ENCODE data around the gene ADAD2.

The ADAD2 gene

DNA sequence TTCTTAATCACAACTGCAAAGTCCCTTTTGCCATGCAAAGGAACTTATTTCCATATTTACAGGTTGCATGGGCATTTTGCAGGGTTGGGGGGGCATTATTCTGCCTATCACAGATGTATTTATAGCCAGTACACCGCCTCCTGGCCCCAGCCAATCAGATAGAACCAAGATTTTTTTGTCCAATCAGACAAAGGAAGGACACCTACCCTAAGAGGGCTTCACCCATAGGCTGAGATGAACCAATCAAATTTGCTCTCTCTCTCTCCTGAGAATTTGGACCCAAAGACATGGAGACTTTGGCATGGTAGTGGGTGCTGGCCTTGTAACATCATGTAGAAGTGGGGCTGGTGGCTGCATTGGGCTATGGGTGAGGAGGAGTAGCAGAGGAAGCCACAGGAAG, 52.8 kb downstream of the ADAD2 start:
- no peaks in the 10 kb centered on the region for H3K9me3 ChIP-seq (ENCODE audit: insufficient read depth, low read depth, low read length)
- no peak overlapping the region for H3K4me2 ChIP-seq (ENCODE audit: low read length)
- H3K4me3 ChIP-seq (ENCODE audit: low read depth, low read length) = no peak overlapping the region
- no peak overlapping the region for H3K18ac ChIP-seq (ENCODE audit: low read length)
- H3K4me1 ChIP-seq (ENCODE audit: control insufficient read depth in 1 of 2, insufficient read depth in 2 of 2, low read length in 2 of 2) = peaks cover 0 to 4% of the 10 kb centered on the region in 2 experiments
- H3K14ac ChIP-seq (ENCODE audit: low read length) = no peak overlapping the region
- no CpG with 5 or more reads among the region's 1 CpG for WGBS (ENCODE audit: extremely low coverage, insufficient coverage, insufficient read length)
- DNase-seq = no peak
- H3K4ac ChIP-seq (ENCODE audit: low read depth, low read length) = no peak overlapping the region
- H2AFZ ChIP-seq (ENCODE audit: insufficient read depth, low read length, poor library complexity) = no peak overlapping the region
- H4K8ac ChIP-seq (ENCODE audit: low read depth, low read length) = no peak overlapping the region
- no peak overlapping the region for H2AK5ac ChIP-seq (ENCODE audit: low read length)
- no peaks in the 10 kb centered on the region for H3K79me2 ChIP-seq (ENCODE audit: control insufficient read depth, insufficient read depth, low read length, poor library complexity)
- no peak overlapping the region for H3K23ac ChIP-seq (ENCODE audit: low read length)
- H3K9ac ChIP-seq (ENCODE audit: low read length) = no peak overlapping the region
- H3K27me3 ChIP-seq (ENCODE audit: insufficient read depth, low read length) = no peaks in the 10 kb centered on the region
- H2BK120ac ChIP-seq (ENCODE audit: insufficient read depth, low read length, poor library complexity) = no peak overlapping the region
- no peak overlapping the region for H3K27ac ChIP-seq (ENCODE audit: low read depth, low read length)
- no peak overlapping the region for H4K91ac ChIP-seq (ENCODE audit: low read depth, low read length)
- no peak overlapping the region for H2BK12ac ChIP-seq (ENCODE audit: low read length)
- H3K36me3 ChIP-seq (ENCODE audit: control insufficient read depth in 1 of 2, insufficient read depth in 2 of 2, low read length in 2 of 2) = no peaks in the 10 kb centered on the region
- H4K12ac ChIP-seq (ENCODE audit: low read depth, low read length) = no peak overlapping the region
- no peak overlapping the region for H2BK5ac ChIP-seq (ENCODE audit: low read depth, low read length, poor library complexity)
- H3K79me1 ChIP-seq (ENCODE audit: low read length) = no peaks in the 10 kb centered on the region

- no peaks in the 10 kb centered on the region for H3K9me3 ChIP-seq (ENCODE audit: insufficient read depth, low read depth, low read length)
- no peaks in the 10 kb centered on the region for H3K79me2 ChIP-seq (ENCODE audit: control insufficient read depth, insufficient read depth, low read length, poor library complexity)
- no peak overlapping the region for H4K8ac ChIP-seq (ENCODE audit: low read depth, low read length)
- no peaks in the 10 kb centered on the region for H3K79me1 ChIP-seq (ENCODE audit: low read length)
- H2AFZ ChIP-seq (ENCODE audit: insufficient read depth, low read length, poor library complexity) = no peak overlapping the region
- no peak overlapping the region for H3K4ac ChIP-seq (ENCODE audit: low read depth, low read length)
- no peaks in the 10 kb centered on the region for H3K27me3 ChIP-seq (ENCODE audit: insufficient read depth, low read length)
- no peaks in the 10 kb centered on the region for H3K36me3 ChIP-seq (ENCODE audit: control insufficient read depth in 1 of 2, insufficient read depth in 2 of 2, low read length in 2 of 2)
- H2BK120ac ChIP-seq (ENCODE audit: insufficient read depth, low read length, poor library complexity) = no peak overlapping the region
- no peak overlapping the region for H3K18ac ChIP-seq (ENCODE audit: low read length)
- H2BK12ac ChIP-seq (ENCODE audit: low read length) = no peak overlapping the region
- no peak overlapping the region for H3K23ac ChIP-seq (ENCODE audit: low read length)
- H3K9ac ChIP-seq (ENCODE audit: low read length) = no peak overlapping the region
- H3K27ac ChIP-seq (ENCODE audit: low read depth, low read length) = no peak overlapping the region
- no peak for DNase-seq
- no CpG with 5 or more reads among the region's 2 CpGs for WGBS (ENCODE audit: extremely low coverage, insufficient coverage, insufficient read length)
- H4K12ac ChIP-seq (ENCODE audit: low read depth, low read length) = no peak overlapping the region
- H3K14ac ChIP-seq (ENCODE audit: low read length) = no peak overlapping the region
- H3K4me2 ChIP-seq (ENCODE audit: low read length) = no peak overlapping the region
- H2AK5ac ChIP-seq (ENCODE audit: low read length) = no peak overlapping the region
- H4K91ac ChIP-seq (ENCODE audit: low read depth, low read length) = no peak overlapping the region
- no peak overlapping the region for H3K4me3 ChIP-seq (ENCODE audit: low read depth, low read length)
- H2BK5ac ChIP-seq (ENCODE audit: low read depth, low read length, poor library complexity) = no peak overlapping the region
- peaks cover 0 to 4% of the 10 kb centered on the region in 2 experiments for H3K4me1 ChIP-seq (ENCODE audit: control insufficient read depth in 1 of 2, insufficient read depth in 2 of 2, low read length in 2 of 2)
Measured at GRCh38 chr16:84244728-84245127, 53.8 kb downstream of the ADAD2 start.

- Histone ChIP-seq H3K4me3 (ENCODE audit: low read depth, low read length) (no peak overlapping the region), H3K79me1 (ENCODE audit: low read length) (no peaks in the 10 kb centered on the region), H3K27me3 (ENCODE audit: insufficient read depth, low read length) (no peaks in the 10 kb centered on the region), H2AK5ac (ENCODE audit: low read length) (no peak overlapping the region), H4K91ac (ENCODE audit: low read depth, low read length) (no peak overlapping the region), H3K14ac (ENCODE audit: low read length) (no peak overlapping the region), H3K4me1 (ENCODE audit: control insufficient read depth in 1 of 2, insufficient read depth in 2 of 2, low read length in 2 of 2) (peaks cover 0 to 4% of the 10 kb centered on the region in 2 experiments), H3K36me3 (ENCODE audit: control insufficient read depth in 1 of 2, insufficient read depth in 2 of 2, low read length in 2 of 2) (no peaks in the 10 kb centered on the region), H3K23ac (ENCODE audit: low read length) (no peak overlapping the region), H3K9ac (ENCODE audit: low read length) (no peak overlapping the region), H2BK120ac (ENCODE audit: insufficient read depth, low read length, poor library complexity) (no peak overlapping the region), H4K8ac (ENCODE audit: low read depth, low read length) (no peak overlapping the region), H3K4ac (ENCODE audit: low read depth, low read length) (no peak overlapping the region), H3K4me2 (ENCODE audit: low read length) (no peak overlapping the region), H2AFZ (ENCODE audit: insufficient read depth, low read length, poor library complexity) (no peak overlapping the region), H3K9me3 (ENCODE audit: insufficient read depth, low read depth, low read length) (no peaks in the 10 kb centered on the region), H3K18ac (ENCODE audit: low read length) (no peak overlapping the region), H2BK12ac (ENCODE audit: low read length) (no peak overlapping the region), H4K12ac (ENCODE audit: low read depth, low read length) (no peak overlapping the region), H3K79me2 (ENCODE audit: control insufficient read depth, insufficient read depth, low read length, poor library complexity) (no peaks in the 10 kb centered on the region), H2BK5ac (ENCODE audit: low read depth, low read length, poor library complexity) (no peak overlapping the region), H3K27ac (ENCODE audit: low read depth, low read length) (no peak overlapping the region)
- WGBS (ENCODE audit: extremely low coverage, insufficient coverage, insufficient read length) = no CpG with 5 or more reads among the region's 10 CpGs
- DNase-seq = no peak
Measured at GRCh38 chr16:84245956-84246678, 55.2 kb downstream of the ADAD2 start.

DNA sequence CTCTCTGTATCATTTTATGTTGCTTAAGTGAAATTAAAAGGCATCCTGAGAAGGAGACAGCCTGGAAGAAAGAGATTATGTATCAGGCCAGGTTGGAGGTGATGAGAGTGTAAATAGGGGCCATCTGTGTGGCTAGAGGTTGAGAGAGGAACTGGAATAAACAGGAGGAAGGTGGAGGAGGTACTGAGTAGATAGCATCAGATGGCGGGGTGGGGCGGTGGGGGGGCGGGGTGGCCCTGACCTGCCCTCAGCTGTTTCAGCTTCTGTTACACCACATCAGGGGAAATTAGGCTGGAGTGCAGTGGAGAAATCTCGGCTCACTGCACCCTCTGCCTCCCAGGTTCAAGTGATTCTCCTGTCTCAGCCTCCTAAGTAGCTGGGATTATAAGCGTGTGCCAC, 55.7 kb downstream of the ADAD2 start:
- H4K8ac ChIP-seq (ENCODE audit: low read depth, low read length) = no peak overlapping the region
- H3K14ac ChIP-seq (ENCODE audit: low read length) = no peak overlapping the region
- H3K18ac ChIP-seq (ENCODE audit: low read length) = no peak overlapping the region
- no CpG with 5 or more reads among the region's 5 CpGs for WGBS (ENCODE audit: extremely low coverage, insufficient coverage, insufficient read length)
- no peak overlapping the region for H2AFZ ChIP-seq (ENCODE audit: insufficient read depth, low read length, poor library complexity)
- peaks cover 0 to 4% of the 10 kb centered on the region in 2 experiments for H3K4me1 ChIP-seq (ENCODE audit: control insufficient read depth in 1 of 2, insufficient read depth in 2 of 2, low read length in 2 of 2)
- no peak overlapping the region for H2BK120ac ChIP-seq (ENCODE audit: insufficient read depth, low read length, poor library complexity)
- H4K12ac ChIP-seq (ENCODE audit: low read depth, low read length) = no peak overlapping the region
- H3K4ac ChIP-seq (ENCODE audit: low read depth, low read length) = no peak overlapping the region
- H3K36me3 ChIP-seq (ENCODE audit: control insufficient read depth in 1 of 2, insufficient read depth in 2 of 2, low read length in 2 of 2) = no peaks in the 10 kb centered on the region
- H4K91ac ChIP-seq (ENCODE audit: low read depth, low read length) = no peak overlapping the region
- no peak overlapping the region for H3K9ac ChIP-seq (ENCODE audit: low read length)
- no peak overlapping the region for H2BK12ac ChIP-seq (ENCODE audit: low read length)
- no peak overlapping the region for H3K4me3 ChIP-seq (ENCODE audit: low read depth, low read length)
- peak in 1 of 2 donors; percentile 26 for DNase-seq
- H3K27me3 ChIP-seq (ENCODE audit: insufficient read depth, low read length) = no peaks in the 10 kb centered on the region
- H3K79me2 ChIP-seq (ENCODE audit: control insufficient read depth, insufficient read depth, low read length, poor library complexity) = no peaks in the 10 kb centered on the region
- H3K27ac ChIP-seq (ENCODE audit: low read depth, low read length) = no peak overlapping the region
- no peak overlapping the region for H2BK5ac ChIP-seq (ENCODE audit: low read depth, low read length, poor library complexity)
- H3K23ac ChIP-seq (ENCODE audit: low read length) = no peak overlapping the region
- H2AK5ac ChIP-seq (ENCODE audit: low read length) = no peak overlapping the region
- H3K79me1 ChIP-seq (ENCODE audit: low read length) = no peaks in the 10 kb centered on the region
- H3K4me2 ChIP-seq (ENCODE audit: low read length) = no peak overlapping the region
- no peaks in the 10 kb centered on the region for H3K9me3 ChIP-seq (ENCODE audit: insufficient read depth, low read depth, low read length)
